B cell (primary cell): Measurements from ENCODE around the gene ELOB.

Experiments
- CTCF ChIP-seq: fragments of 200-600 bp; IDR thresholded peaks from one replicate; pipeline ENCODE4 v1.8.0; 2022; ENCODE audit warnings: antibody characterized with exemption, mild to moderate bottlenecking
- EZH2 ChIP-seq: IDR thresholded peaks from 2 replicates; pipeline ENCODE4 v1.6.1; 2012; ENCODE audit warnings: borderline replicate concordance, low read depth, mild to moderate bottlenecking, moderate library complexity, low read length; ENCODE audit not compliant: insufficient read depth, poor library complexity, severe bottlenecking

GRCh38 chr16:2808181-2808580 lies 31.1 kb upstream of the ELOB start:
- no peak for TF ChIP-seq CTCF
- no peak for TF ChIP-seq EZH2
